Mesodermal cell (in vitro differentiated cells): ENCODE results near the gene OR1I1.

Source experiments
- H3K27ac ChIP-seq: 2 replicates; pipeline ENCODE4 v1.7.0; 2013; ENCODE audit warnings: mild to moderate bottlenecking, low read depth, low read length, moderate library complexity; ENCODE audit not compliant: severe bottlenecking
- H3K36me3 ChIP-seq: 2 replicates; pipeline ENCODE4 v1.7.1; 2013; ENCODE audit warnings: mild to moderate bottlenecking, low read length, moderate library complexity; ENCODE audit not compliant: control insufficient read depth, insufficient read depth
- H3K4me1 ChIP-seq: one replicate; pipeline ENCODE4 v1.7.1; 2013; ENCODE audit warnings: mild to moderate bottlenecking, low read length; ENCODE audit not compliant: insufficient read depth, control insufficient read depth, poor library complexity, severe bottlenecking
- H3K4me3 ChIP-seq: 2 replicates; pipeline ENCODE4 v1.7.0; 2013; ENCODE audit warnings: low read length, control low read depth, mild to moderate bottlenecking; ENCODE audit not compliant: insufficient read depth, poor library complexity, severe bottlenecking; ENCODE audit errors: extremely low read depth
- H3K9me3 ChIP-seq: 2 replicates; pipeline ENCODE4 v1.7.1; 2013; ENCODE audit warnings: mild to moderate bottlenecking, low read length, moderate library complexity; ENCODE audit not compliant: control insufficient read depth
- WGBS, 2 experiments: methylation state at CpG; one replicate each; pipeline ENCODE4 v1.1.5; 2013; ENCODE audit warnings: missing lambda C conversion rate in 2 of 2; ENCODE audit not compliant: insufficient coverage in 2 of 2; 5-methylcytosine and 5-hydroxymethylcytosine counted together

The OR1I1 gene

DNA sequence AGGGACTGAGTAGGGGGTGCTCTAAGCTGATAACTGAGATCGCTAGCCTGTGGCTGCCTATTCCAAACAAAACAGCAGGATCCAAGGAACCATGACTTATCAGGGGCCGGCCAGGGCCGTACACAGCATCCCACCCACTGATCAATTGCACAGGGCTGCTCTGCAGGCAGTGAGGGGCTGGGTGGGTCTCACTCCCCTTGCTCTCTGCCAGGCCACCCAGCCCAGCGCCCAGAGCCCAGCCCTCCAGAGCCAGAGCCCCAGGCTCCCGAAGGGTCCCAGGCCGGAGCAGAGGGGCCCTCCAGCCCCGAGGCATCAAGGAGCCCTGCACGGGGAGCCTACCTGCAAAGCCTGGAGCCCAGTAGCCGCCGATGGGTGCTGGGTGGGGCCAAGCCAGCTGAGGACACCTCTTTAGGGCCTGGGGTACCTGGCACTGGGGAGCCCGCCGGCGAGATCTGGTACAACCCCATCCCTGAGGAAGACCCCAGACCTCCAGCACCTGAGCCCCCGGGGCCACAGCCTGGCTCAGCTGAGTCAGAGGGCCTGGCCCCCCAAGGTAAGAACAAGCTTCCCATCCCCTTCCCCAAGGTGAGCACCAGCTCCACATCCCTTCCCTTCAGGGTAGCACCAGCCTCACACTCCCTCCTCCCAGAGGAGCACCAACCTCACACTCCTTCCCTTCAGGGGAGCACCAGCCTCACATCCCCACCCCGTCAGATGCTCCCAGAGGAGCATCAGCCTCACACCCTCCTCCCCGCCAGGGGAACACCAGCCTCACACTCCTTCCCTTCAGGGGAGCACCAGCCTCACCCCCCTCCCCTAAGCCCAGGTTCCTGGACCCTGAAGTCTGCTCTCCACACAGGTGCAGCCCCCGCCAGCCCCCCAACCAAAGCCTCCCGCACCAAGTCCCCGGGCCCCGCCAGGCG lies 27.1 kb downstream of the OR1I1 start:
- peaks cover 54% of the 10 kb centered on the region for H3K36me3 ChIP-seq
- no peak overlapping the region for H3K27ac ChIP-seq
- no peaks in the 10 kb centered on the region for H3K9me3 ChIP-seq
- WGBS, 2 experiments: 97% methylated on average over 14 to 19 of the region's 21 CpGs
- H3K4me1 ChIP-seq: peaks cover 7% of the 10 kb centered on the region
- peak overlapping the region; percentile 97 for H3K4me3 ChIP-seq

DNA sequence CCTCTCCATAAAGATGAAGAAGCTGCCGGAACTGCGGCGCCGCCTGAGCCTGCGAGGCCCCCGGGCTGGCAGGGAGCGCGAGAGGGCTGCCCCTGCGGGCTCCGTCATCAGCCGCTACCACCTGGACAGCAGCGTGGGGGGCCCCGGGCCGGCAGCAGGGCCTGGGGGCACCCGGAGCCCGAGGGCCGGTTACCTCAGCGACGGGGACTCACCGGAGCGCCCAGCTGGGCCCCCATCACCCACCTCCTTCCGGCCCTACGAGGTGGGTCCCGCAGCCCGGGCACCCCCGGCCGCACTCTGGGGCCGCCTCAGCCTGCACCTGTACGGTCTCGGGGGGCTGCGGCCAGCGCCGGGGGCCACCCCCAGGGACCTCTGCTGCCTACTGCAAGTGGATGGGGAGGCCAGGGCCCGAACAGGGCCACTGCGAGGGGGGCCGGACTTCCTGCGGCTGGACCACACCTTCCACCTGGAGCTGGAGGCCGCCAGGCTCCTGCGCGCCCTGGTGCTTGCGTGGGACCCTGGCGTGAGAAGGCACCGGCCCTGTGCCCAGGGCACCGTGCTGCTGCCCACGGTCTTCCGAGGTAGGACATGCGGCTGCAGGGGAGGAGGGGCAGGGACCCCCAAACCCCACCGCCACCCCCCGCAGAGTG lies 27.9 kb downstream of the OR1I1 start:
- WGBS, 2 experiments: 94 to 98% methylated on average over 45 to 46 of the region's 49 CpGs
- H3K4me3 ChIP-seq: no peak overlapping the region
- peaks cover 62% of the 10 kb centered on the region for H3K36me3 ChIP-seq

DNA sequence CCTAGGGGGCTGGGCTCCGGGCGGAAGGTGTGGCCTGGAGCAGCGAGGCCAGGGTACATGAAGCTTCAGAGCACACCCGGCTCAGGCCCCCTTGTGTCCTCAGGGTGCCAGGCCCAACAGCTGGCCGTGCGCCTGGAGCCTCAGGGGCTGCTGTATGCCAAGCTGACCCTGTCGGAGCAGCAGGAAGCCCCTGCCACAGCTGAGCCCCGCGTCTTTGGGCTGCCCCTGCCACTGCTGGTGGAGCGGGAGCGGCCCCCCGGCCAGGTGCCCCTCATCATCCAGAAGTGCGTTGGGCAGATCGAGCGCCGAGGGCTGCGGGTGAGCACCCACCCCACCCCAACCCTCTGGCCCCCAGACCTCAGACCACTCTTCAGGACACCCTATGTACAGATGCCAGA lies 28.4 kb downstream of the OR1I1 start:
- no peak overlapping the region for H3K27ac ChIP-seq
- peaks cover 67% of the 10 kb centered on the region for H3K36me3 ChIP-seq
- H3K4me3 ChIP-seq: no peak overlapping the region
- peaks cover 7% of the 10 kb centered on the region for H3K4me1 ChIP-seq
- WGBS, 2 experiments: 97% methylated on average over 9 to 11 of the region's 17 CpGs
- H3K9me3 ChIP-seq: no peaks in the 10 kb centered on the region

More for the DNA sequence above, 27.9 kb downstream of the OR1I1 start:
- Histone ChIP-seq H3K27ac (no peak overlapping the region), H3K4me1 (peaks cover 7% of the 10 kb centered on the region), H3K9me3 (no peaks in the 10 kb centered on the region)

DNA sequence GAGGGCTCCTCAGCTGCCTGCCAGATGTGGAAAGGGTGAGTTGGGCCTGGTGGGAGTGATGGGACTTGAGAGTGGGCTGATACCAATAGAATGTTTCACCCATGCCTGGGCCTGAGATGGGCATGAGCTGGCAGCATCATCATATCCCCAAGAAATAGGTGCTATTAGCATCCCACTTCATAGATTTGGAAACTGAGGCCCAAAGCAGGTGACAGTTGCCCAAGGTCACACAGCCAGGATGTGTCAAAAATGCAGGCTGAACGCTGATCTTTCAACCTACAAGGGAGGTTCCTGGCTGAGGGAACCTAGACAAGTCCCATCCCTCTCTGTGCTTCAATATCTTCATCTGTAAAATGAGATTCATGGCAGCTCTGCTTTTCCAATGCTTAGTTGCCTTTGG lies 29.7 kb downstream of the OR1I1 start:
- H3K36me3 ChIP-seq: peaks cover 81% of the 10 kb centered on the region
- H3K9me3 ChIP-seq: no peaks in the 10 kb centered on the region
- WGBS, 2 experiments: 100% methylated on average over 1 of the region's 1 CpG
- no peak overlapping the region for H3K4me3 ChIP-seq
- H3K27ac ChIP-seq: no peak overlapping the region
- peaks cover 7% of the 10 kb centered on the region for H3K4me1 ChIP-seq

DNA sequence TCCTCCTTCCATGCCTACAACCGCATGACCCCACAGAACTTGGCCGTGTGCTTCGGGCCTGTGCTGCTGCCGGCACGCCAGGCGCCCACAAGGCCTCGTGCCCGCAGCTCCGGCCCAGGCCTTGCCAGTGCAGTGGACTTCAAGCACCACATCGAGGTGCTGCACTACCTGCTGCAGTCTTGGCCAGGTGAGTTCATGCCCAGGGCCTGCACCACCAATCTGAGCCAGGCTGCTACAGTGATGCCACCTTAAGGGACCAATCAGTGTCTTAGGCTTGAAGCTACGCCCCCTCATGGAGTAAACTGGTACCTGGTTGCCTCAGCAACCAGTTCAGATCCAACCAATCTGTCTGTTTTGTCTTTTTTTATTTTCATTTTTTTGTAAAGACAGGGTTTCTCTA lies 30.4 kb downstream of the OR1I1 start:
- Histone ChIP-seq H3K4me3 (no peak overlapping the region), H3K4me1 (peaks cover 7% of the 10 kb centered on the region), H3K9me3 (no peaks in the 10 kb centered on the region), H3K27ac (no peak overlapping the region), H3K36me3 (peaks cover 87% of the 10 kb centered on the region)
- 95 to 96% methylated on average over 10 to 11 of the region's 11 CpGs for WGBS, 2 experiments

DNA sequence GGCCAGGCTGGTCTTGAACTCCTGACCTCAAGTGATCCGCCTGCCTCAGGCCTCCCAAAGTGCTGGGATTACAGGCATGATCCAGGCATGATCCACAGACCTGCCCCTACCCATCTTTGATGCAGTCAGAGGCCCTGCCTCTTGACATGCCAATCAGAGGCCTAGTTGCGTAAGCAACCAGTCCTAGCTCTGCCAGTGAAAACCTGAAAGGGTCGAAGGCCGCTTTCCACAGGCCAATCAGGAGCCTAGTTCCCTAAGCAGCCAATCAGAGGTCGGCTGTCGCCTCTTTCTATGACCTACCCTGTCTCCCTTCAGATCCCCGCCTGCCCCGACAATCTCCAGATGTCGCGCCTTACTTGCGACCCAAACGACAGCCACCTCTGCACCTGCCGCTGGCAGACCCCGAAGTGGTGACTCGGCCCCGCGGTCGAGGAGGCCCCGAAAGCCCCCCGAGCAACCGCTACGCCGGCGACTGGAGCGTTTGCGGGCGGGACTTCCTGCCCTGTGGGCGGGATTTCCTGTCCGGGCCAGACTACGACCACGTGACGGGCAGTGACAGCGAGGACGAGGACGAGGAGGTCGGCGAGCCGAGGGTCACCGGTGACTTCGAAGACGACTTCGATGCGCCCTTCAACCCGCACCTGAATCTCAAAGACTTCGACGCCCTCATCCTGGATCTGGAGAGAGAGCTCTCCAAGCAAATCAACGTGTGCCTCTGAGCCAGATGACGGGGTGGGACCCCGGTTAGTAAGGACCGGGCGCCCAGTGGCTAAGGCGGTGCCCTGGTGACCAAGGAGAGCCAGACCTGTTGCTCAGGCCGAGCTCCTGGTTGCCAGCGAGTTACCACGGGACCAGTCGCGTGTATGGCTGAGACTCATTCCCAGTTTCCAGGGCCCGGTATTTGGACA lies 31.5 kb downstream of the OR1I1 start:
- Histone ChIP-seq H3K4me1 (peaks cover 6% of the 10 kb centered on the region), H3K27ac (peak overlapping the region; percentile 36), H3K36me3 (peaks cover 98% of the 10 kb centered on the region), H3K4me3 (no peak overlapping the region), H3K9me3 (no peaks in the 10 kb centered on the region)
- 95 to 97% methylated on average over 55 to 58 of the region's 58 CpGs for WGBS, 2 experiments

DNA sequence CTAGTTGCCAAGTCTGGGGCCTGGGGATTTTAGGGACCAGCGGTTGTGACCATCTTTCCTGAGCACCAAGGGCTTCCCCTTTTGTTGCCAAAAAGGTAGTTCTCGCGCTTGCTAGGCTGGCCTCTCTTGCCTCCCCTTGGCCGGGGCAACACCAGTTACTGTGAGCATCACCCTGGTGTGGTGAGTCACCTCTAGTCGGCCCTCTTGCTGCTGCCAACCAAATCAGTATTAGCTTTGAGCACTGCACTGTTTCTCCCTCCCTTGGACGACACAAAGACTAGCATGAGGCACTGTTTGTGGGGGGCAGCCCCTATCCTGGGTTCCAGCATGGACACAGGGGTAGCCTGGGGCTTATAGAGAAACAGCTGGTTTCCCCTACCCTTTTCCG lies 32.1 kb downstream of the OR1I1 start:
- Histone ChIP-seq H3K4me1 (no peaks in the 10 kb centered on the region), H3K9me3 (no peaks in the 10 kb centered on the region), H3K4me3 (no peak overlapping the region), H3K27ac (peak overlapping the region; percentile 36), H3K36me3 (peaks cover 99% of the 10 kb centered on the region)
- WGBS, 2 experiments: 84 to 99% methylated on average over 5 to 6 of the region's 7 CpGs

DNA sequence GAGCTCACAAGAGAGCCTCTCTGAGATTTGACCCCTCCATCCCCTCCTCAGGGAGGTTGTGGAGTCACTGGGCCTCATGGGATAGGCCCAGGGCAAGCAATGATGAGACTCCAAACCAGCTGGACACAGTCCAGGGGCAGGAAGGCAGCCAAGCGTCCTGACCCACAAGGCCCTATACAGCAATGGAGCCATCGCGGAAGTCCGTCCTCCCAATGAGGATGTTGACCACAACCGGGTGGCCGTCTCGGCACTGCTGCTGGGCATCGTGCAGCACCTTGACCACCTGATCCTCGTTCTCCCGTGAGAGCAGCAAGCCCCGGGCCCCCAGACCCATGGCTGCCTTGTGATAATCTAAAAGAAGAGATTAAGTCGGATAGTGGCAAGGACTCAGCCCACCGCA lies 33.1 kb downstream of the OR1I1 start:
- Histone ChIP-seq H3K27ac (peak overlapping the region; percentile 41), H3K4me1 (no peaks in the 10 kb centered on the region), H3K4me3 (no peak overlapping the region), H3K9me3 (no peaks in the 10 kb centered on the region), H3K36me3 (peaks cover 100% of the 10 kb centered on the region)
- WGBS, 2 experiments: 95 to 97% methylated on average over 12 to 13 of the region's 13 CpGs

DNA sequence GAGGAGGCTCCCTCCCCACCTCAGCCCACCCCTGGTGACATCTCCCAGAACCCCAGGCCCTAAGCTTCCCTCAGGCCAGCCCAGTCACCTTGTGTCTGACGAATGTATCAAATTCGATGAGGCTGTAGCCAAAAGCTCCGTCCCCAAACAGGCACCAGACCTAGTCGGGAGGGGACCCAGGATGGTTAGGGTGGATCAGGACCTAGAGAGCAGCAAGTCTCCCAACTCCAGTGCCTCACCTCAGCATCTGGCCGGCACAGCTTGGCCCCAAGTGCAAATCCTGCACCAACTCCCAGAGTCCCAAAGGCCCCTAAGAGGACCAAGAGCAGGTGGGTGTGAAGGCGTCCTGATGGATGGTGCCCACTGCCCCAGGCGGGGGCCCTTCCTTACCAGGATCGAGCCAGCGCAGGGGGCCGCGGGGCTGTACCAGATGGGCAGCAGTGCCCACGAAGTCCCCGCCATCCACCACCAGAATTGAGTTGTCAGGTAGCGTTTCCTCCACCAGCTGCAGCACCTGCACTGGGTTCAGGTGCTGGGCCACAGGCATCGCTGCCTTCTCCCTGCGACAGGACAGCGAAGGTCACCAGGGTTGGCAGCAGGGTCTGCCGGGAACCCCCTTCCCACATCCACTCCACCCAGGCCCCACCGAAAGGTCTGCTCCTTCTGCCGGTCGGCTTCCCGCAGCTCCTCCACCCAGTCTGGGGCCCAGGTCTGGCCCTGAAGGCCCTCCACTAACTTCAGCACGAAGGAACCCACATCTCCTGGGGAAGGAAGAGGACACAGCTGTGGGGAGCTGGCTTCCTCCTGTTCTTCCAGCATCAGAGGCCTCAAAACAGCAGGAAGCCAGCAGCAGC lies 34.0 kb downstream of the OR1I1 start:
- no peak overlapping the region for H3K4me3 ChIP-seq
- no peaks in the 10 kb centered on the region for H3K4me1 ChIP-seq
- H3K9me3 ChIP-seq: no peaks in the 10 kb centered on the region
- WGBS, 2 experiments: 93% methylated on average over 14 to 18 of the region's 23 CpGs
- H3K27ac ChIP-seq: peak overlapping the region; percentile 11
- peaks cover 99% of the 10 kb centered on the region for H3K36me3 ChIP-seq

DNA sequence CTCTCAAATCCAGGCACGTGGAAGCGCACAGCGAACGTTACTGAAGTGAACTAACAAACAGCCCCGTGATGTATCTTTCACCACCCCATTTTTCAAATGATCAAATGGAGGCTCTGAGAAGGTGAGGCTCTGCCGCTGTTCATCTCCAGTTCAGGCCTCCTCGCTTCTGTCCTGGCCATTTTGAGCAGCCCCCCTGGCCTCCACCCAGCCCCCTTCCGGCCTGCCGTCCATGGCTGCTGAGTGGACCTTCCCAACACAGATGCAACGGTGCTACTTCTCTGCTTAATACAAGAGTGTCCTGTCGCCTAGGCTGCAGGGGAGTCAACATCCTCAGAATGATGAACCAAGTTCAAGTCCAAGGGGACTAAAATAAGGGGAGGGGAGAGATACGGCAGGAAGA lies 34.8 kb downstream of the OR1I1 start:
- H3K4me3 ChIP-seq: no peak overlapping the region
- peaks cover 98% of the 10 kb centered on the region for H3K36me3 ChIP-seq
- H3K27ac ChIP-seq: no peak overlapping the region
- H3K9me3 ChIP-seq: no peaks in the 10 kb centered on the region
- 92 to 93% methylated on average over 4 to 12 of the region's 12 CpGs for WGBS, 2 experiments
- no peaks in the 10 kb centered on the region for H3K4me1 ChIP-seq
